ENCODE data around the gene TRAF3. TPM values are rescaled to one million over a fixed set of nuclear protein-coding genes. Genes with fewer than 3 reads are reported as not detected.
"Not testable (repeated sequence)": the region's sequence is repeated elsewhere in the genome, so short reads cannot be mapped to it uniquely, and the experiment has no call there.

Gene TRAF3
- total and polyA plus RNA-seq, 12 donors = 2.3 to 15.6 (median 10.2) TPM

DNA sequence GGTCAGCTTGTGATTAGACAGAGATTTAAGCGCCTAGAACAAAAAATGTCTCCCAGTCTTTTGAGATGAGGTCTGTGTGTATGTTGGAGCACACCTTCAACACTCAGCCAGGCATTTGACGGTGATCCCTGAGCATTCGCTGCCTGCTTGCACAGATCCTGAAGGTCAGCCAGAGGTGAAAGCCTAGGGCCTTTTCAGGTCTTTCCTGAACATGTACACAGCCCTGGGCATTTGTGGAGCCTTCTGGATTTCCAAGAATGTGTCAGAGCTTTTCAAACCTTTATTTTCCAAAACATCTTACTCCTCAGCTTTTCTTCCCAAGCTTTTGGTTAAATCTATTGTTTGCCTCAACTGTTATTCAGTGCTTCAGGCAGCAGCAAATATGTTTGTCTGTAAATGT lies 86.1 kb downstream of the TRAF3 start:
- no peaks in the 10 kb centered on the region for H3K27me3 ChIP-seq
- DNase-seq = no peak
- no peak overlapping the region for H3K27ac ChIP-seq
- H3K4me1 ChIP-seq = no peaks in the 10 kb centered on the region
- peaks cover 0 to 26% (median 13%) of the 10 kb centered on the region in 11 donors for H3K9me3 ChIP-seq
- H3K4me3 ChIP-seq = no peak overlapping the region
- 67 to 90% methylated on average over 3 of the region's 3 CpGs for WGBS, 2 donors
- no peak for ATAC-seq
- peaks cover 0 to 10% (median 0%) of the 10 kb centered on the region in 9 donors for H3K36me3 ChIP-seq
- TF ChIP-seq, protein P1, sequence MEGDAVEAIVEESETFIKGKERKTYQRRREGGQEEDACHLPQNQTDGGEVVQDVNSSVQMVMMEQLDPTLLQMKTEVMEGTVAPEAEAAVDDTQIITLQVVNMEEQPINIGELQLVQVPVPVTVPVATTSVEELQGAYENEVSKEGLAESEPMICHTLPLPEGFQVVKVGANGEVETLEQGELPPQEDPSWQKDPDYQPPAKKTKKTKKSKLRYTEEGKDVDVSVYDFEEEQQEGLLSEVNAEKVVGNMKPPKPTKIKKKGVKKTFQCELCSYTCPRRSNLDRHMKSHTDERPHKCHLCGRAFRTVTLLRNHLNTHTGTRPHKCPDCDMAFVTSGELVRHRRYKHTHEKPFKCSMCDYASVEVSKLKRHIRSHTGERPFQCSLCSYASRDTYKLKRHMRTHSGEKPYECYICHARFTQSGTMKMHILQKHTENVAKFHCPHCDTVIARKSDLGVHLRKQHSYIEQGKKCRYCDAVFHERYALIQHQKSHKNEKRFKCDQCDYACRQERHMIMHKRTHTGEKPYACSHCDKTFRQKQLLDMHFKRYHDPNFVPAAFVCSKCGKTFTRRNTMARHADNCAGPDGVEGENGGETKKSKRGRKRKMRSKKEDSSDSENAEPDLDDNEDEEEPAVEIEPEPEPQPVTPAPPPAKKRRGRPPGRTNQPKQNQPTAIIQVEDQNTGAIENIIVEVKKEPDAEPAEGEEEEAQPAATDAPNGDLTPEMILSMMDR (IDR thresholded peaks at IDR 0.05) = no peak
- intact Hi-C loops (cut with DNase I) = no loop called here

DNA sequence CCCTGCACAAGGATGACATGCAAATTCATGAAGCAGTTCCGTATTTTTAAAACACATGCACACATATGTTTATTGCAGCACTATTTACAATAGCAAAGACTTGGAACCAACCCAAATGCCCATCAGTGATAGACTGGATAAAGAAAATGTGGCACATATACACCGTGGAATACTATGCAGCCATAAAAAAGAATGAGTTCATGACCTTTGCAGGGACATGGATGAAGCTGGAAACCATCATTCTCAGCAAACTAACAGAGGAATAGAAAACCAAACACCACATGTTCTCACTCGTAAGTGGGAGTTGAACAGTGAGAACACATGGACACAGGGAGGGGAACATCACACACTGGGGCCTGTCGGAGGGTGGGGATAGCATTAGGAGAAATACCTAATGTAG lies 88.7 kb downstream of the TRAF3 start:
- H3K4me3 ChIP-seq; intact Hi-C loops (cut with DNase I); ATAC-seq; H3K4me1 ChIP-seq; H3K27me3 ChIP-seq; DNase-seq; H3K27ac ChIP-seq: not testable (repeated sequence)
- H3K36me3 ChIP-seq = peaks cover 0 to 21% (median 0%) of the 10 kb centered on the region in 9 donors
- H3K9me3 ChIP-seq = peaks cover 0 to 25% (median 13%) of the 10 kb centered on the region in 11 donors
- WGBS, 2 donors = 96 to 97% methylated on average over 4 of the region's 4 CpGs

DNA sequence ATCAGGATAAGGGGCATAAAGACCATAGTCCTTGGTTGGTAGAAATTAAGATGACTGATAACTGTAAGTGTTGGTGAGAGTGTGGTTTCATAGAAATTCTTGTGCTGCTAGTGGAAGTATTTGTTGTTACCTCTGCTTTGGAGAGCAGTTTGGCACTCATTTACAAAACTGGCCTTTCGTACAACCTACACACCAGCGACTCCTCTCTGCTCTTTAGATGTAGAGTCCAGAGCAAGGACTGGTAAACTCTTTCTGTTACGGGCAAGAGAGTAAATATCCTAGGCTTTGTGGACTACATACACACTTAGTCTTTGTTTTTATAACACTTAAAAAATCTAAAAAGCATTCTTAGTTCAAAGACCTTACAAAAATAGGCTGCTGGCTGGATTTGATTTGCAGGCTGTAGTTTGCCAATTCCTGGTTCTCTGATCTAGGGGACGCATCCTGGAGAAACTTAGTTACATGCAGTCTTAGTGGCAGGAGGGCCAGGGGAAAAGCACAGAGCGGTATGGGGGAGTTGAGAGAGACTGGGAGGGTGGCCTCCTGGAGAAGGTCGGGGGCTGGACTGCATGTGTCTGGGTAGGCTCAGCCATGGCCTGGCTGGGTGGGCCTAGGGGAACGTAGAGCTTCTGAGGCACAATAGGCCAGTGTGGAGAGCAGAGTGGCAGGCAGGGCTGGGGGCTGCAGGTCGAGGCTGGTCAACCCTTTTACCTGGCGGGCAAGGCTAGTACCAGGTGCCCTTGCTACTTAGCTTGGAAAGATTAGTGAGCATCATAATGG lies 89.9 kb downstream of the TRAF3 start:
- intact Hi-C loops (cut with DNase I) = no loop called here
- ATAC-seq = no peak
- Histone ChIP-seq H3K27me3 (no peaks in the 10 kb centered on the region), H3K9me3 (peaks cover 0 to 12% (median 5%) of the 10 kb centered on the region in 11 donors), H3K36me3 (peaks cover 0 to 33% (median 0%) of the 10 kb centered on the region in 9 donors), H3K27ac (no peak overlapping the region), H3K4me3 (no peak overlapping the region), H3K4me1 (peaks cover 0 to 13% (median 3%) of the 10 kb centered on the region in 9 donors)
- no peak for DNase-seq
- WGBS, 2 donors = 91 to 94% methylated on average over 9 of the region's 9 CpGs
- TF ChIP-seq, protein P1 (IDR thresholded peaks at IDR 0.05) = no peak

DNA sequence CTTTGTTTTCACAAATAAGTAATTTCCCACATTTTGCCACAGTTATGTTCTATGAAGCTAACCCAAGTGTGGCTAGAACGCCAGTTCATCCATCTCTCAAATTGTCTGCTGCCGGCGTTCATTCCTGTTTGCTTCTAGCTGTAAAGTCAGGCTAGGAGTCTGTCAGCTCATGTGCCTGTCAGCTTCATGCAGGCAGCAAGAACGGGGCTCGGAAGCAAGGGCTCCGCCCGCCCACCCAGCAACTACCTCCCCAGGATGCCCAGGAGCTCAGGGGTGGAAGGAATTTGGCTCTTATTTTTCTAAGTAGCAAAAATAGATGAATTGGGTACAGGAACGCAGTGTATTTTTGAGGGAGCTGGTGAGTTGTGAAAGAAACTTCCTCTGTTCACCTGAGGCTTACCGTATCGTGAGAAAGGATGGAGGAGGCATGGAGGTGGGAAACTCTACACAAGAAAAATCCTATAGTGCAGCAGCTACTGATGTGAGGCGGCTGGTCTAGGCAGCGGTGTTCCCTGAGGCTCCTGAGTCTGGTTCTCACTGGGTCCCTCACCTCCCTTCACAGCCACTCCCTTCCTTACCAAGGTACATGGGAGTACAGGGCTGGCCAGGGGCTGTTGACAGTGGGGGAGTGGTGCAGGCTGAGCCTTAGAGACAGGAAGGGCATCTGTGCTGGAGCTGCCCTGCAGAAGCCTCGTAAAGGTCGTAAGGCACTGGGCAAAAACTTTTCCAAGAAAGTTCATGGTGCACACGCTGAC lies 90.8 kb downstream of the TRAF3 start:
- no peak overlapping the region for H3K27ac ChIP-seq
- peaks cover 0 to 41% (median 0%) of the 10 kb centered on the region in 9 donors for H3K36me3 ChIP-seq
- peaks cover 0 to 13% (median 3%) of the 10 kb centered on the region in 9 donors for H3K4me1 ChIP-seq
- H3K9me3 ChIP-seq = peaks cover 0 to 4% (median 0%) of the 10 kb centered on the region in 11 donors
- no peaks in the 10 kb centered on the region for H3K27me3 ChIP-seq
- ATAC-seq (no peak), DNase-seq (no peak)
- TF ChIP-seq, protein P1 (IDR thresholded peaks at IDR 0.05) = no peak
- intact Hi-C loops (cut with DNase I) = no loop called here
- no peak overlapping the region for H3K4me3 ChIP-seq
- WGBS, 2 donors = 94% methylated on average over 15 of the region's 15 CpGs
